ACC112 (cell line): ENCODE measurements around the gene PGAM5.

ENCODE experiments used
- H2AFZ ChIP-seq: fragments of 200-600 bp; sonication (generic); one replicate; pipeline ENCODE4 v1.6.0; 2017; ENCODE audit warnings: antibody characterized with exemption, low read length; ENCODE audit not compliant: unreplicated experiment
- H3K27ac ChIP-seq: fragments of 200-600 bp; sonication (generic); 2 replicates; pipeline ENCODE4 v1.5.1; 2014; ENCODE audit warnings: low read depth, mild to moderate bottlenecking, antibody characterized with exemption, low read length, moderate library complexity
- H3K27me3 ChIP-seq: fragments of 200-600 bp; sonication (generic); 2 replicates; pipeline ENCODE4 v1.6.1; 2014; ENCODE audit warnings: mild to moderate bottlenecking, antibody characterized with exemption, low read length, moderate library complexity, mixed read lengths; ENCODE audit not compliant: insufficient read depth
- H3K36me3 ChIP-seq: fragments of 200-600 bp; sonication (generic); 2 replicates; pipeline ENCODE4 v1.6.1; 2016; ENCODE audit warnings: mild to moderate bottlenecking, antibody characterized with exemption, low read length, moderate library complexity, mixed read lengths; ENCODE audit not compliant: insufficient read depth
- H3K4me1 ChIP-seq: fragments of 200-600 bp; sonication (generic); one replicate; pipeline ENCODE4 v1.6.1; 2016; ENCODE audit warnings: low read length, mixed read lengths; ENCODE audit not compliant: insufficient read depth, unreplicated experiment, control insufficient read depth
- H3K4me3 ChIP-seq: fragments of 200-600 bp; sonication (generic); 2 replicates; pipeline ENCODE4 v1.5.1; 2014; ENCODE audit warnings: mild to moderate bottlenecking, low read depth, low read length
- H3K79me2 ChIP-seq: fragments of 200-600 bp; sonication (generic); one replicate; pipeline ENCODE4 v1.6.0; 2016; ENCODE audit warnings: low read length; ENCODE audit not compliant: control insufficient read depth, unreplicated experiment, insufficient read depth

Gene PGAM5

DNA sequence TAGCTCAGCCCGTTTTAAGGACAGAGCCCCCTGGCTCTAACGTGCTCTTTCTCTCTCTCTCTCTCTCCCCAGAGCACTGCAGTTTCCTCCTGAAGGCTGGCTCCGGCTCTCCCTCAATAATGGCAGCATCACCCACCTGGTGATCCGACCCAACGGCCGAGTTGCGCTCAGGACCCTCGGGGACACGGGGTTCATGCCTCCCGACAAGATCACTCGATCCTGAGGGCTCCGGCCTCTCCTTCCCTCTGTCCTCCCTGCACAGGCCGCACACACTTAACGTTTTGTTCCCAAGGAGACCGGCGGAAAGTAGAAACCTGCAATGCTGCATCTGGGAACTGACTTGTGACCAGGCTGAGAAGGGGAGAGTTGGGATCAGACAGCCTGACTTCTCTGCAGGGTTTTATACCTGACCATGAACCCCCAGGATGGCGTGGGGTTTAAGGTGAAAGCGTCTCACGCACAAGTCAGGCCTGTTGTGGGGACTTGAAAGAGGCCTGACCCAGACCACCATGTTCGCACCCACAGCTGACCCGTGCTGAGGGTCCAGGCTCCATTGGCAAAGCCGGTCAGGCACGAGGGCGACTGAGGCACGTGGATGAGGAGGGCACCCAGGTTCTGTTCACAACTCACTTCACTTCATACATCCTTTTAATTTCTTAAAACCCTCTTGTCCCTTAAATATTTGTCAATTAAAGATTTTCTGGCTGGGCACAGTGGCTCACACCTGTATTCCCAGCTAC, 10.1 kb downstream of the PGAM5 start:
- peaks cover 6% of the 10 kb centered on the region for H3K79me2 ChIP-seq
- no peak overlapping the region for H3K27ac ChIP-seq
- H3K4me1 ChIP-seq: no peaks in the 10 kb centered on the region
- H3K4me3 ChIP-seq: no peak overlapping the region
- H2AFZ ChIP-seq: no peak overlapping the region
- peaks cover 42% of the 10 kb centered on the region; the same call in 1 of the 2 replicates for H3K36me3 ChIP-seq
- no peaks in the 10 kb centered on the region for H3K27me3 ChIP-seq

- no peak overlapping the region for H3K4me3 ChIP-seq
- H3K79me2 ChIP-seq: peaks cover 12% of the 10 kb centered on the region
- no peak overlapping the region for H2AFZ ChIP-seq
- H3K27me3 ChIP-seq: no peaks in the 10 kb centered on the region
- no peak overlapping the region for H3K27ac ChIP-seq
- peaks cover 56% of the 10 kb centered on the region for H3K36me3 ChIP-seq
- no peaks in the 10 kb centered on the region for H3K4me1 ChIP-seq
Observed at GRCh38 chr12:132723015-132723763, 12.5 kb downstream of the PGAM5 start.

DNA sequence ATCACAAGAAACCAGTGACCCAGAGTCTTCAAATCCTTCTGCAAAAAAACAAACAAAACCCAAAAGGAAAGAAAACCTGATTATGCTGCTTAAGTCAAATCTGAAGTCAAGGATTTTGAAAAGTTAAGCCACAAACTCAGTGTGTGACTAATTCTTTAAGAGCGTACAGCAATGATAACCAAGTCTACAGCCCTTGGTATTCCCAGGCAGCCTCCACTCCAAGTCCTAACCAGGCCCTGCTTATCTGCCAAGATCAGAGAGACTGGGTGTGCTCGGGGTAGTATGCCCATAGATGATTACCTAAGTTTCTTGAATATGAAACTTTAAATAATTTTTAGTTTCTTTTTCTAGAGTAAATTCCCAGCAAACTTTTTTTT, 13.1 kb downstream of the PGAM5 start:
- H3K27ac ChIP-seq: no peak overlapping the region
- H3K79me2 ChIP-seq: peaks cover 16% of the 10 kb centered on the region

DNA sequence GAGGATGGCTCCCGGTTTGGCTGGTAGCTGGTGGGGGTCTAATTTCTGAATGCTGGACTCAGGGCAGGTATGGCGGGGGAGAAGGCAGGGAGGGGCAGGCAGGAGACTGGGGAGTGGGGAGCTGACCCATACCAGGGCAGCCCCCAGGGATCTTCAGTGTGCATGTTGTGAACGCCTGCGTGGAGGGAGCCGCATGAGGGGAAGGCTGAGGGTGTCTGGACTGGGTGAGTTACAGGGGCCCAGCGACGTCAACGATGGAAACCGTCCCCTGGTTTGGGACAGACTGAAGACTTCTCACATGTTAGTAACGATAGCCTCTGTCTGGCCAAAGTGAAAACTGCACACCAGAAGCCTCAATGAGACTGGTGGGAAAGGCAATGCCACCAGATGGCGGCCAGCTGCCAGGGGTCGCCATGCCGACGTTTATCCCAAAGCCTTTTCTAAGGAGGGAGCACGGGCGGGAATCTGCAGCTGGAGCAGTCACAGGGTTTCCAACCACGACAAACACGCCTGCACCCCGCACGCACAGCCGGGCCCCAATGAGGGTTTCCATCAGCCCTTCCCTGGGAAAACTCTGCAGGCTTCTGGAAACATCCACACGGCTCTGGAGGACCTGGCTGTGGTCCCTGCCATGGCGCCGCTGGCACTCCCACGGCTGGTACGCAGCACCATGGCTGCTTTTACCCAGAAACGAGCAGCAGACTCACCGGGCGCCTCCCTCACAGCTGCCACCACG, 14.0 kb downstream of the PGAM5 start:
- Histone ChIP-seq H2AFZ (no peak overlapping the region), H3K27ac (no peak overlapping the region), H3K4me3 (no peak overlapping the region), H3K4me1 (no peaks in the 10 kb centered on the region), H3K79me2 (peaks cover 18% of the 10 kb centered on the region), H3K36me3 (peaks cover 60% of the 10 kb centered on the region), H3K27me3 (no peaks in the 10 kb centered on the region)

More for the DNA sequence above, 13.1 kb downstream of the PGAM5 start:
- H3K36me3 ChIP-seq: peaks cover 61% of the 10 kb centered on the region
- H3K4me1 ChIP-seq: no peaks in the 10 kb centered on the region
- no peak overlapping the region for H2AFZ ChIP-seq
- H3K4me3 ChIP-seq: no peak overlapping the region
- no peaks in the 10 kb centered on the region for H3K27me3 ChIP-seq

DNA sequence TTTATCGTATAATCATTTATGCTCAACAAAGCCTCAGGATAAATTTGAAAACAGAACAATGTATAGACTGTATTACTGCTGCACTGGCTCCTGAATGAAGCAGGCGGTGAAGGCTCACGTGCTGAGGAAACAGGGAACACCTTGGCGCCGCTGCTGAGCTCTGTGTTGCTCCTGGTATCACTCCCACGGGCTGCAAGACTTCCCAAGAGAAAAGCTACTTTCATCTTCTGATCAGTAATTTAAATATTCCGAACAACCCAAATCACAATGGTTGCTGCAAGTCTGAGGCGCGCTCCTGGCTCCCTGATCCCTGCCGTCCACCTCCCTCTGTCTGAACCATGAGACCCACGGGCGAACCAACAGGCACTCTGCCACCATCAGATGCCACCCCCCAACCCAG, 15.7 kb downstream of the PGAM5 start:
- Histone ChIP-seq H3K79me2 (peaks cover 22% of the 10 kb centered on the region), H3K4me1 (no peaks in the 10 kb centered on the region), H2AFZ (no peak overlapping the region), H3K27ac (no peak overlapping the region), H3K36me3 (peaks cover 51% of the 10 kb centered on the region), H3K4me3 (no peak overlapping the region), H3K27me3 (no peaks in the 10 kb centered on the region)

DNA sequence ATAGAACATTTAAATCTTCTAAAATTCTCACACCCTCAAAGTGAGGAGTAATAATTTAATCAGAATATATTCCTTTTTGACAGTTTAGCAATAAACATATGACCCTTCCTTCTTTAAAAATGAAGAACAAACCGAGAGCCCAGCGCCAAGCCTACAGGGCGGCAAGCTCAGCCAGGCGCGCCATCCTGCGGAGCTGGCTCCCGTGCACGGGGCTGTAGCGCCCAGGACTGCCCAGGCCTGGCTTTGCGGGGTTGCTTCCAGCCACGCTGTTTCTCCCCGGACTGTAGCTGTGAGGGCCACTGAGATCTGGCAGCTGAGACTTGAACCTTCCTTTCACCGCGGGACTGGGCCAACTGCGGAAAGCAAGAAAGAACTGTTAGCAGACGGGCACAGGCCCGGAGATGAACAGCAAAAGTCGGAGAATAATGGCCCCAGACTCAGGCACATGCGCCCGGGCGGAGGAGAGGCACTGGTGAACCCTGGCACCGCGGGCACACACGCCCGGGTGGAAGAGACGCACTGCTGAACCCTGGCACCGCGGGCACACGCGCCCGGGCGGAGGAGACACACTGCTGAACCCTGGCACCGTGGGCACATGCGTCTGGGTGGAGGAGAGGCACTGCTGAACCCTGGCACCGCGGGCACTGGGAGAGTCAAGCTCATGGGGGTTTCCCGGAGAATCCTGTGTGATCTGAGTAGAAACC, 16.6 kb downstream of the PGAM5 start:
- no peak overlapping the region for H2AFZ ChIP-seq
- no peak overlapping the region for H3K27ac ChIP-seq
- no peak overlapping the region for H3K4me3 ChIP-seq
- peaks cover 51% of the 10 kb centered on the region for H3K36me3 ChIP-seq
- H3K79me2 ChIP-seq: peaks cover 22% of the 10 kb centered on the region
- no peaks in the 10 kb centered on the region for H3K4me1 ChIP-seq
- H3K27me3 ChIP-seq: no peaks in the 10 kb centered on the region

GRCh38 chr12:132728502-132728901, 17.9 kb downstream of the PGAM5 start:
- Histone ChIP-seq H2AFZ (no peak overlapping the region), H3K36me3 (peaks cover 48% of the 10 kb centered on the region), H3K4me3 (no peak overlapping the region), H3K4me1 (no peaks in the 10 kb centered on the region), H3K27ac (no peak overlapping the region), H3K27me3 (no peaks in the 10 kb centered on the region), H3K79me2 (peaks cover 22% of the 10 kb centered on the region)

DNA sequence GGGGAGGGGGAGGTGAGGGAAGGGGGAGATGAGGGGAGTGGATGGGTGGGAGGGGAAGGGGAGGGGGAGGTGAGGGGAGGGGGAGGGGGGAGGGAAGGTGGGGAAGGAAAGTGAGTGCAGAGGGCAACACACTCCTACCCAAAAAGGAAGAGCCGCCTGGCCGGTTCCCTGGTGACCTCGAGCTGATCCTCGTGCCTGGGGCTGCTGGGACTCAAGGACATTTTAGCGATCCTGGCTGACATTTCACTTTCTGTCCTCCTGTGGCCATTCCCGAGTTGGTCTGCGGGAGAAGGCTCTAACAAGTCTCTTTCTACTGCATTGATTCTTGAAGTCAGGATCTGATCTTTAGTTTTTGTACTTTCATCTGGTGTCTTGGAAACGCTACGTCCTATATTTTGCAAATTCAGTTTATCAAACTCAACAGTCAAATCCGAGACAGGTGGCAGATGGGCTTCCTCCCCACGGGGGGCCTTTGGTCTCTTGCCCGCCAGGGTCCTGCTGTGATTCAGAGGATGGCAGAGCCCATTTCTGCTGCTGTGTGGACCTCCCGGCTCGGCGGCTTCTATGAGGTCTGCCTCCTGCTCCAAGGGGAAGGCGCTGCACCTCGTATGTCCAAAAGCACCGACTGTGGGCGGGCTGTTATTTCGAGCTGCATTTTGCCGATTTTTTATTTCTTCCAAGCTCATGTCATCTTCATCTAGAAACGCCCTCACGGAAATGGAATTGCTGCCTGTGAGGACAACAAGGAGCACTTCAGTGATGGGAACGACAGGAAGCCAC, 19.1 kb downstream of the PGAM5 start:
- no peak overlapping the region for H3K27ac ChIP-seq
- no peaks in the 10 kb centered on the region for H3K27me3 ChIP-seq
- H3K79me2 ChIP-seq: peaks cover 22% of the 10 kb centered on the region
- H3K4me1 ChIP-seq: no peaks in the 10 kb centered on the region
- no peak overlapping the region for H2AFZ ChIP-seq
- no peak overlapping the region for H3K4me3 ChIP-seq
- peaks cover 51% of the 10 kb centered on the region for H3K36me3 ChIP-seq

GRCh38 chr12:132730353-132730752, 19.7 kb downstream of the PGAM5 start:
- no peak overlapping the region for H3K27ac ChIP-seq
- H3K79me2 ChIP-seq: peaks cover 21% of the 10 kb centered on the region
- no peak overlapping the region for H2AFZ ChIP-seq
- H3K27me3 ChIP-seq: no peaks in the 10 kb centered on the region
- H3K36me3 ChIP-seq: peaks cover 51% of the 10 kb centered on the region
- H3K4me3 ChIP-seq: no peak overlapping the region
- H3K4me1 ChIP-seq: no peaks in the 10 kb centered on the region

GRCh38 chr12:132731574-132731973, 20.9 kb downstream of the PGAM5 start:
- no peak overlapping the region for H2AFZ ChIP-seq
- no peaks in the 10 kb centered on the region for H3K27me3 ChIP-seq
- H3K4me3 ChIP-seq: no peak overlapping the region
- H3K27ac ChIP-seq: no peak overlapping the region
- no peaks in the 10 kb centered on the region for H3K4me1 ChIP-seq
- H3K79me2 ChIP-seq: peaks cover 19% of the 10 kb centered on the region
- H3K36me3 ChIP-seq: peaks cover 50% of the 10 kb centered on the region
